ENCODE measurements around the gene RASA3. TPM values are rescaled to one million over a fixed set of nuclear protein-coding genes. Genes with fewer than 3 reads are reported as not detected.

RASA3 gene
- total RNA-seq, 2 experiments from 2014 or later = 28.9 to 32.3 TPM

GRCh38 chr13:113996081-113996911, 136.1 kb downstream of the RASA3 start:
- Mint-ChIP-seq H3K4me1 (ENCODE audit: low read depth) (no peaks in the 10 kb centered on the region), H3K9me3 (no peaks in the 10 kb centered on the region), H3K36me3 (ENCODE audit: low read depth) (peaks cover 21% of the 10 kb centered on the region), H3K4me3 (no peak overlapping the region), H3K27ac (no peak overlapping the region), H3K27me3 (no peaks in the 10 kb centered on the region)
- intact Hi-C loops (cut with micrococcal nuclease) = no loop called here
- TF ChIP-seq CTCF (IDR thresholded peaks at IDR 0.05) = no peak
- CTCF ChIA-PET = no interaction called here
- POLR2A ChIA-PET = no interaction called here
- DNase-seq (no peak), ATAC-seq (no peak)

GRCh38 chr13:113995051-113995601, 137.3 kb downstream of the RASA3 start:
- Mint-ChIP-seq H3K36me3 (ENCODE audit: low read depth) (peaks cover 29% of the 10 kb centered on the region), H3K4me3 (no peak overlapping the region), H3K4me1 (ENCODE audit: low read depth) (peaks cover 4% of the 10 kb centered on the region), H3K27me3 (no peaks in the 10 kb centered on the region), H3K27ac (no peak overlapping the region), H3K9me3 (no peaks in the 10 kb centered on the region)
- intact Hi-C loops (cut with micrococcal nuclease) = no loop called here
- ATAC-seq = no peak
- ChIA-PET CTCF (no interaction called here), POLR2A (no interaction called here)
- no peak for DNase-seq
- no peak for TF ChIP-seq CTCF (IDR thresholded peaks at IDR 0.05)

GRCh38 chr13:113992276-113993005, 140.0 kb downstream of the RASA3 start:
- H3K4me3 Mint-ChIP-seq = no peak overlapping the region
- H3K4me1 Mint-ChIP-seq (ENCODE audit: low read depth) = peaks cover 15% of the 10 kb centered on the region
- intact Hi-C loops (cut with micrococcal nuclease) = no loop called here
- ChIA-PET POLR2A (no interaction called here), CTCF (no interaction called here)
- no peaks in the 10 kb centered on the region for H3K9me3 Mint-ChIP-seq
- H3K27ac Mint-ChIP-seq = peak overlapping the region; percentile 30
- ATAC-seq = no peak
- DNase-seq = no peak
- no peaks in the 10 kb centered on the region for H3K27me3 Mint-ChIP-seq
- peaks cover 42% of the 10 kb centered on the region for H3K36me3 Mint-ChIP-seq (ENCODE audit: low read depth)
- TF ChIP-seq CTCF (IDR thresholded peaks at IDR 0.05) = no peak

GRCh38 chr13:113991676-113992179, 140.7 kb downstream of the RASA3 start:
- Mint-ChIP-seq H3K36me3 (ENCODE audit: low read depth) (peaks cover 42% of the 10 kb centered on the region), H3K4me3 (no peak overlapping the region), H3K9me3 (no peaks in the 10 kb centered on the region), H3K4me1 (ENCODE audit: low read depth) (peaks cover 15% of the 10 kb centered on the region), H3K27me3 (no peaks in the 10 kb centered on the region), H3K27ac (peak overlapping the region; percentile 0)
- intact Hi-C loops (cut with micrococcal nuclease) = no loop called here
- no peak for ATAC-seq
- no peak for DNase-seq
- CTCF ChIA-PET = no interaction called here
- TF ChIP-seq CTCF (IDR thresholded peaks at IDR 0.05) = no peak
- POLR2A ChIA-PET = no interaction called here

Measured in activated CD8-positive, alpha-beta T cell treated with anti-CD3 and anti-CD28 coated beads for 36 hours (primary cell).